ENCODE results near the gene PSORS1C1.
"Not testable (repeated sequence)": the region's sequence is repeated elsewhere in the genome, so short reads cannot be mapped to it uniquely, and the experiment has no call there.

Gene PSORS1C1

DNA sequence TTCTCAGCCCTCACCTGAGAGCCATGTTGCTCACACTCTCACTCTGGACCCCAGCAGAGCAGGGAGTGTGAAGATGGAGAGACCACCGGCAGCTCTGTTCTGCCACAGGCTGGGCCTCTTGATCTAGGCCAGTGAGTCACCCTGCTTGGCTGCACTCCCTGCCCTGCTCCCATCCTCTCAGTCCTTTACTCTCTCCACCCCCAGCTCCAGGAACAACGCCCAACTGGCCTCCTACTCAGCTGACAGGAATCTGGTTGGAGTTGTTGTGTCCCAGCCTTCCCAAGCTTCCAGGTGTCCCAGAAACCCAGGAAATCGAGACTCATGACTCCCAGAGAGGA, at the start of gene PSORS1C1:
Gene PSORS1C1, plus strand, starts transcription at position 260 of the 338 bp plus-strand sequence. CDS start 14,833 bp downstream, outside the sequence.
- DNase-seq, result no peak

- no peak for DNase-seq
Observed at GRCh38 chr6:31065556-31065955, 49.0 kb upstream of the PSORS1C1 start.

DNA sequence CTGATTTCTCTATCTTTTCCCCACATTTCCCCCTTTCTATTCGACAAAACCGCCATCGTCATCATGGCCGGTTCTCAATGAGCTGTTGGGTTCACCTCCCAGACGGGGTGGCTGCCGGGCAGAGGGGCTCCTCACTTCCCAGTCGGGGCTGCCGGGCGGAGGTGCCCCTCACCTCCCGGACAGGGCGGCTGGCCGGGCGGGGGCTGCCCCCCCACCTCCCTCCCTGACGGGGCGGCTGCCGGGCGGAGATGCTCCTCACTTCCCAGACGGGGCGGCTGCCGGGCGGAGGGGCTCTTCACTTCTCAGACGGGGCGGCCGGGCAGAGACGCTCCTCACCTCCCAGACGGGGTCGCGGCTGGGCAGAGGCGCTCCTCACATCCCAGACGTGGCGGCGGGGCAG, 47.6 kb upstream of the PSORS1C1 start:
- not testable (repeated sequence) for DNase-seq

GRCh38 chr6:31067891-31068668, 46.5 kb upstream of the PSORS1C1 start:
- not testable (repeated sequence) for DNase-seq

- DNase-seq, result peak; percentile 41
Observed at GRCh38 chr6:31068669-31069340, 45.8 kb upstream of the PSORS1C1 start.

- DNase-seq, result no peak
Observed at GRCh38 chr6:31070711-31071197, 43.8 kb upstream of the PSORS1C1 start.

GRCh38 chr6:31074401-31074800, 40.2 kb upstream of the PSORS1C1 start:
- DNase-seq, result no peak

GRCh38 chr6:31075528-31075927, 39.1 kb upstream of the PSORS1C1 start:
- DNase-seq, result no peak

GRCh38 chr6:31076611-31077010, 38.0 kb upstream of the PSORS1C1 start:
- no peak for DNase-seq

DNA sequence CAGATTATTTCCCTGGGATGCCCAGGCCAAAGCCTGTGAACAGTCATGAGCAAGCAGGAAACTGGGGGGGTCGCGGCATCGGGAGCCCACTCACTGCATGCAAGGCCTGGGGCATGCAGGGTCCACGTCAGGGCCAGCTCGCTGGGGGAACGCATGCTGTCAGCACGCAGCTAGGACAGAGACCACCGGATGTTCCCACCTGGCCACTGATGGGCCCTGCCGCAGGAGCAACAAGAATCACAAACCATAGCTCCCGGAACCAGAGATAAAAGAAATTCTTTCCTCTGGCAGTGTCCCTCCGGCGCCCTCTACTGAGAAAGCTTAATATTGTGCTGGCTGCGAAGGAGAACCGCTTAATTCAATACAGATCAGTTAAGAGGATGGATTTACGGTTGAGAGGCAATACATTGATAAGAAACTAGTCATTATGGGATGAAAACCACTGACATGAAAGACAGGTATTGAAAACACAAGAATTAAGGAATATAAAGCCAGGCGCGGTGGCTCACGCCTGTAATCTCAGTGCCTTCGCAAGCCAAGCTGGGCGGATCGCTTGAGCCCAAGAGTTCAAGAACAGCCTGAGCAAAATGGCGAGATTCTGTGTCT, 34.8 kb upstream of the PSORS1C1 start:
- DNase-seq, result peak; percentile 38

- no peak for DNase-seq
Observed at GRCh38 chr6:31081872-31082271, 32.7 kb upstream of the PSORS1C1 start.

GRCh38 chr6:31083742-31084354, 30.8 kb upstream of the PSORS1C1 start:
- DNase-seq, result peak; percentile 34

DNA sequence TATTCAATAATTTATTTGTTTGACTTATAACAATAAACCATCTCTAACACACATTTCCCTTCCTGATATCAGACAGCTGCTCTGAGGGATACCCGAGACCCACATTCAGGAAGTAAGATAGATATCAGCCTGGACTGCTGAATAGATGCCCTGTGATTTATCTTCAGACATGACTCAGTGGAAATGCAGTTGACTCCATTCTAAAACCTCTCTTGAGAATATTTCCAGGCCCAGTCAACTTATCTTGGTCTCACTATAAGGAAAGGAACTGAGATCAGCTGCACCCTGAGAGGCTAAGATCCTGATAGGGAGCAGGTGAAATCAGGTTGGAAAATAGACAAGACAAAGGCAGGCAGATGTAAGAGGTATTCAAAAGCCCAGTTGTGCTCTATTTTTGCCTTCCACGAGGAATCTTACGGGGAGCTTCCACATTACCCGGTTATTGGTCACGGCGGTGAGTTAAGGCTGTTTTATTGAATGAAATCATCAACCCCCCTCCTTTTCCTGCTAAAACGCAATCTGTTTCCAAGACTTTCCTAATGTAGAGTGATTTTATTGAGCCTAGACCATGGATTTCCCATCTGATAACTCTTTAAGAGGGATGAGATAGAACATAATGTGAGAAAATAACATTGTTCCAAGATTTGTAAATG, 27.7 kb upstream of the PSORS1C1 start:
- no peak for DNase-seq

GRCh38 chr6:31087494-31088089, 27.0 kb upstream of the PSORS1C1 start:
- peak; percentile 77 for DNase-seq

DNA sequence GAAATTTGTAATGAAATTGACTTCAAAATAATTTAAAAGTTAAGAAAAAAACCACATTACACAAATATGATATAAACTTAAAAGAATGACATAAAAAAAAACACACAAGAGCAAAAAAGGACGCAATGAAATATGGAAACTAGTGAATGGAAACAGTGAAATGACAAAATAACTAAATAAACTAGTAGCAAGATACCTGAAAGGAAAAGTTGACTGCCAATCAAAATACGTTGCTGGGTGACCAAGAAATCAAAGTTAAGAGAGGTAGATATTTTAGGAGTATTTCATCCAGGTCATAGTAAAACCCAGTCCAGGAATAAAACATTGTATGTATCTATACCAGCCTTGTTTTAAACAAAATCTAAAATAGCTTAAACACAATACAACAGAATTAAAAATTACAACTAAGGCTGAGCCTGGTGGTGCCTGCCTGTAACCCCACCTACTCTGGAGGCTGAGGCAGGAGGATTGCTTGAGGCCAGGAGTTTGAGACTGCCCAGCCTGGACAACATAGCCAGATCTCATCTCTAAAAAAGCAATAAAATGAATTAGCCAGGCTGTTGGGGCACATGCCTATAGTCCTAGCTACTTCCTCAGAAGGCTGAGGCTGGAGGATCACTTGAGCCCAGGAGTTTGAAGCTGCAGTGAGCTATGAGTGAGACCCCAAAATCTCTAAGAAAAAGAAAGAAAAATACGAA, 24.2 kb upstream of the PSORS1C1 start:
- DNase-seq, result no peak

DNA sequence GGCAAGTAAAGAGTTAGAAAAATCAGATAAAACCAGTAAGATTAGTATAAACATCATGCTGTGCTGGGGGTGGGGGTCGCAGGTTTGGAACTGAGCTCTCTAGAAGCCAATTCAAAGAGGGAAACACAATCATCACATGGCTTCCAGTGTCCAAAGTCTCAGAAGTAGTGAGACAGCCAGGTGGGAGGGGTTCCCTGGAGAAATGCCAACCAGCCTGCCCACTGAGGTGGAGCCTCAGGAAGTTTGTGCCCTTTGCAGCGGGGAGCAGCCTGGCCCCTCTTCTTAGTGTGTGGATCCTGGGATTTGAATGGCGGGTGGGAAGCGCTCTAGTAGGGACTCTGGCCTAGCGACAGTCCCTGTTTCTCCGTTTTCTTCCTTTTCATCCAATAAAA, 23.6 kb upstream of the PSORS1C1 start:
- DNase-seq, result no peak

DNA sequence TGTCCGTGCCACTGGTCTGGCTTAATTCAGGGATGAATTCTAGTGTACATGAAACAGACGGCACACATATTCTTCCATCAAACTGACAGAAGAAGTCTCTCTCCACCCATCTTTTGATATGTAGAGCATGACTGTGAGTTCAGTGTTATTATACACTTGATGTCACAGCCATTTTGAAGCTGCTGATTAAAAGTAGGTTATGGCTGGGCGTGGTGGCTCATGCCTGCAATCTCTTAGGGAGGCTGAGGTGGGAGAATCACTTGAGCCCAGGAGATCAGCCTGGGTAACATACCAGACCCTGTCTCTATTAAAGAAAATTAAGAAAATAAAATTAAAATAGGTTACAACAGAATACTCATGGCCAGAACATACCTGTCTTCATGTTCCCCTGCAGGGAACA, 22.9 kb upstream of the PSORS1C1 start:
- no peak for DNase-seq

- no peak for DNase-seq
Observed at GRCh38 chr6:31092238-31092637, 22.4 kb upstream of the PSORS1C1 start.

GRCh38 chr6:31092769-31093505, 21.7 kb upstream of the PSORS1C1 start:
- no peak for DNase-seq

DNA sequence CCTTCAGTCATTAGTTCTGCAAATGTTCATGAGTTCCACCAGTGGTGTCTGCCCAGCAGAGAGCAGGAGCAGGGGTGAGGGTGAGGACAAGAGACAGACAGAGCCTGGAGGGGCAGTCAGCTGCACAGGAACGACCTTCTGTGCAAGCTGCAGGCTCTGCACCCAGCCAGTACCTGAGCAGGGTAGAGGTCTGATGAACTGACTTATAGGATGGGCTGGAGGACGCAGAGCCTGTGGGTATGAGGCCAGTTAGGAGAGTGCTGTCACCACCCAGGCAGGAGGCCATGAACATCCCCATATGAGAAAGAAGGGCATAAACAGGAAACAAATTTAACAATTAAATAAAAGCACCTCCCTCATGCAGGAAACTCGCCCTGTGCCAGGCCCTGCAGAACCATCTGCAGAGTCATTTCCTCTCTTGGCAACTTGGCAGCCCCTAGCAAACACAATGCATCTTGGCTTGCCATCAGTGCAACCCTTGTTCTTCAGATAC, 20.2 kb upstream of the PSORS1C1 start:
- no peak for DNase-seq

- DNase-seq, result no peak
Observed at GRCh38 chr6:31096215-31096614, 18.4 kb upstream of the PSORS1C1 start.

Measured in NCI-H1694 treated with DMSO at 0.1 percent for 48 hours (cell line).